Motor neuron (in vitro differentiated cells): ENCODE results near the gene CBX1. TPM values are rescaled to one million over a fixed set of nuclear protein-coding genes. Genes with fewer than 3 reads are reported as not detected.
A peak's percentile ranks its signal among the peaks of the same experiment; 100 is the strongest.

Experiments used
- ATAC-seq, 8 experiments: fragments of 200-7000 bp; cut with Tn5 transposase; replicated peaks in 6 of 8; 2 replicates each; pipeline ENCODE4 v1.8.0; 2021; ENCODE audit warnings: mild to moderate bottlenecking in 8 of 8, moderate library complexity in 8 of 8
- H3K27ac ChIP-seq, 2 donors: fragments of 250-450 bp; sonication (Bioruptor Pico); 2 replicates each; pipeline ENCODE4 v1.9.0; 2021; ENCODE audit warnings: antibody characterized with exemption in 2 of 2, mild to moderate bottlenecking in 2 of 2, moderate library complexity in 1 of 2
- H3K4me1 ChIP-seq, 2 donors: fragments of 250-450 bp; sonication (Bioruptor Pico); replicated peaks in 1 of 2; 2 replicates each; pipeline ENCODE4 v1.6.1; 2021; ENCODE audit warnings: antibody characterized with exemption in 2 of 2, mild to moderate bottlenecking in 2 of 2, moderate library complexity in 1 of 2
- H3K4me3 ChIP-seq, 5 donors: fragments of 250-450 bp; sonication (Bioruptor Pico); 2 replicates each; pipeline ENCODE4 v1.9.0; 2021; ENCODE audit warnings: antibody characterized with exemption in 5 of 5, mild to moderate bottlenecking in 5 of 5, moderate library complexity in 4 of 5
- WGBS, 10 experiments: fragments of 450-650 bp; shearing (Covaris generic); methylation state at CpG; one replicate each; pipeline ENCODE4 v1.0.0; 2022; 5-methylcytosine and 5-hydroxymethylcytosine counted together
- in situ Hi-C, 9 experiments: fragments of 400-800 bp; cut with MboI; loops; one replicate each; pipeline ENCODE4 v1.15.0; 2021; ENCODE audit warnings: low sequenced_read_pairs in 9 of 9, low pct_unique_long_range_greater_than_20kb in 2 of 9; ENCODE audit not compliant: unreplicated experiment in 9 of 9
- total RNA-seq, 8 experiments: library from RNA; unstranded; fragments of 300-600 nt; gene quantifications; 2 replicates each; pipeline versions ENCODE4 v1.2.3 to v1.2.4, GENCODE V29; 2022

The CBX1 gene
- total RNA-seq, 8 experiments from 2014 or later = 25.0 to 204 (median 134) TPM

- Histone ChIP-seq H3K4me1 (peaks cover 22 to 31% of the 10 kb centered on the region in 2 donors), H3K27ac (peak overlapping the region; percentile 27 to 80), H3K4me3 (no peak overlapping the region)
- in situ Hi-C loops = no loop called here
- 0 to 100% (median 40%) methylated on average over 1 to 8 of the region's 9 CpGs; no CpG with 5 or more reads in 3 of the 10 experiments for WGBS, 10 experiments
- ATAC-seq = peak in 5 of 8 experiments; percentile 68 to 80 (median 78)
These were observed 20.8 kb upstream of the CBX1 start for GRCh38 chr17:48121923-48122664.

GRCh38 chr17:48113201-48113676, 12.0 kb upstream of the CBX1 start:
- Histone ChIP-seq H3K27ac (no peak overlapping the region), H3K4me1 (peaks cover 0 to 13% of the 10 kb centered on the region in 2 donors), H3K4me3 (no peak overlapping the region)
- in situ Hi-C loops = no loop called here
- 90 to 100% (median 95%) methylated on average over 5 of the region's 5 CpGs; no CpG with 5 or more reads in 4 of the 10 experiments for WGBS, 10 experiments
- no peak for ATAC-seq

GRCh38 chr17:48111937-48112241, 10.6 kb upstream of the CBX1 start:
- Histone ChIP-seq H3K4me3 (no peak overlapping the region), H3K4me1 (peaks cover 0 to 13% of the 10 kb centered on the region in 2 donors), H3K27ac (no peak overlapping the region)
- 71 to 100% (median 95%) methylated on average over 1 to 2 of the region's 2 CpGs; no CpG with 5 or more reads in 2 of the 10 experiments for WGBS, 10 experiments
- ATAC-seq = no peak
- in situ Hi-C loops = no loop called here

GRCh38 chr17:48110761-48111160, 9.5 kb upstream of the CBX1 start:
- in situ Hi-C loops = no loop called here
- H3K4me1 ChIP-seq = peaks cover 0 to 13% of the 10 kb centered on the region in 2 donors
- 67 to 100% (median 100%) methylated on average over 1 to 5 of the region's 9 CpGs; no CpG with 5 or more reads in 2 of the 10 experiments for WGBS, 10 experiments
- no peak overlapping the region for H3K27ac ChIP-seq
- H3K4me3 ChIP-seq = no peak overlapping the region
- no peak for ATAC-seq

GRCh38 chr17:48107137-48108055, 6.1 kb upstream of the CBX1 start, which contains the start of gene SNX11:
Gene SNX11 (plus strand): TSS chr17:48107766. CDS start chr17:48112044, 4,278 bp downstream.
- Histone ChIP-seq H3K27ac (peak within 1 kb of the TSS; percentile 84 to 90), H3K4me3 (peak within 1 kb of the TSS; percentile 62 to 89 (median 70)), H3K4me1 (peaks cover 0 to 13% of the 10 kb centered on the region in 2 donors)
- 0 to 6% (median 0%) methylated on average over 3 to 11 of the region's 64 CpGs; no CpG with 5 or more reads in 4 of the 10 experiments for WGBS, 10 experiments
- in situ Hi-C loops = no loop called here
- ATAC-seq = peak; percentile 96 to 98 (median 97)

GRCh38 chr17:48106802-48107136, 5.5 kb upstream of the CBX1 start:
- H3K27ac ChIP-seq = no peak overlapping the region
- H3K4me3 ChIP-seq = peak overlapping the region; percentile 62 to 89 (median 70)
- in situ Hi-C loops = no loop called here
- 21 to 56% (median 45%) methylated on average over 3 to 13 of the region's 13 CpGs; no CpG with 5 or more reads in 4 of the 10 experiments for WGBS, 10 experiments
- no peak for ATAC-seq
- H3K4me1 ChIP-seq = peaks cover 0 to 13% of the 10 kb centered on the region in 2 donors

- Histone ChIP-seq H3K27ac (no peak overlapping the region), H3K4me3 (no peak overlapping the region), H3K4me1 (peaks cover 0 to 14% of the 10 kb centered on the region in 2 donors)
- no peak for ATAC-seq
- in situ Hi-C loops = no loop called here
- 59 to 100% (median 89%) methylated on average over 1 to 7 of the region's 7 CpGs; no CpG with 5 or more reads in 1 of the 10 experiments for WGBS, 10 experiments
These were observed 3.2 kb upstream of the CBX1 start for GRCh38 chr17:48104440-48104839.

GRCh38 chr17:48102798-48103715, 1.8 kb upstream of the CBX1 start:
- H3K27ac ChIP-seq = no peak overlapping the region
- H3K4me3 ChIP-seq = no peak overlapping the region
- peaks cover 0 to 6% of the 10 kb centered on the region in 2 donors for H3K4me1 ChIP-seq
- ATAC-seq = no peak
- whole genome bisulfite sequencing, 10 experiments = 76 to 95% (median 84%) methylated on average over 1 to 11 of the region's 14 CpGs
- in situ Hi-C loops = no loop called here

- no peak overlapping the region for H3K27ac ChIP-seq
- ATAC-seq = no peak
- H3K4me3 ChIP-seq = peak overlapping the region in 2 of 5 donors; percentile 58 to 61
- H3K4me1 ChIP-seq = peaks cover 0 to 6% of the 10 kb centered on the region in 2 donors
- in situ Hi-C loops = no loop called here
- WGBS, 10 experiments = 58 to 100% (median 92%) methylated on average over 6 to 17 of the region's 19 CpGs; no CpG with 5 or more reads in 1 of the 10 experiments
These were observed 919 bp upstream of the CBX1 start for GRCh38 chr17:48102043-48102750.

- 0 to 5% (median 0%) methylated on average over 1 to 16 of the region's 23 CpGs; no CpG with 5 or more reads in 4 of the 10 experiments for WGBS, 10 experiments
- Histone ChIP-seq H3K4me1 (peaks cover 0 to 6% of the 10 kb centered on the region in 2 donors), H3K27ac (peak overlapping the region; percentile 93 to 94), H3K4me3 (peak overlapping the region; percentile 58 to 74 (median 64))
- in situ Hi-C loops = no loop called here
- ATAC-seq = peak in 2 of 8 experiments; percentile 11 to 16
These were observed 677 bp downstream of the CBX1 start for GRCh38 chr17:48100591-48101011.

GRCh38 chr17:48100160-48100559, 1.1 kb downstream of the CBX1 start:
- 0 to 17% (median 4%) methylated on average over 2 to 10 of the region's 10 CpGs for WGBS, 10 experiments
- in situ Hi-C loops = no loop called here
- Histone ChIP-seq H3K27ac (peak overlapping the region; percentile 93 to 94), H3K4me1 (peaks cover 0 to 6% of the 10 kb centered on the region in 2 donors), H3K4me3 (peak overlapping the region; percentile 58 to 74 (median 64))
- no peak for ATAC-seq
